NCI-H2029 treated with DMSO at 0.1 percent for 48 hours (cell line): ENCODE results near the gene LRRC51.

Experiments used
- DNase-seq: peaks from one replicate; lab custom pipeline; 2025; lab: John Stamatoyannopoulos, UW

LRRC51 gene, protein sequence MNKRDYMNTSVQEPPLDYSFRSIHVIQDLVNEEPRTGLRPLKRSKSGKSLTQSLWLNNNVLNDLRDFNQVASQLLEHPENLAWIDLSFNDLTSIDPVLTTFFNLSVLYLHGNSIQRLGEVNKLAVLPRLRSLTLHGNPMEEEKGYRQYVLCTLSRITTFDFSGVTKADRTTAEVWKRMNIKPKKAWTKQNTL

DNA sequence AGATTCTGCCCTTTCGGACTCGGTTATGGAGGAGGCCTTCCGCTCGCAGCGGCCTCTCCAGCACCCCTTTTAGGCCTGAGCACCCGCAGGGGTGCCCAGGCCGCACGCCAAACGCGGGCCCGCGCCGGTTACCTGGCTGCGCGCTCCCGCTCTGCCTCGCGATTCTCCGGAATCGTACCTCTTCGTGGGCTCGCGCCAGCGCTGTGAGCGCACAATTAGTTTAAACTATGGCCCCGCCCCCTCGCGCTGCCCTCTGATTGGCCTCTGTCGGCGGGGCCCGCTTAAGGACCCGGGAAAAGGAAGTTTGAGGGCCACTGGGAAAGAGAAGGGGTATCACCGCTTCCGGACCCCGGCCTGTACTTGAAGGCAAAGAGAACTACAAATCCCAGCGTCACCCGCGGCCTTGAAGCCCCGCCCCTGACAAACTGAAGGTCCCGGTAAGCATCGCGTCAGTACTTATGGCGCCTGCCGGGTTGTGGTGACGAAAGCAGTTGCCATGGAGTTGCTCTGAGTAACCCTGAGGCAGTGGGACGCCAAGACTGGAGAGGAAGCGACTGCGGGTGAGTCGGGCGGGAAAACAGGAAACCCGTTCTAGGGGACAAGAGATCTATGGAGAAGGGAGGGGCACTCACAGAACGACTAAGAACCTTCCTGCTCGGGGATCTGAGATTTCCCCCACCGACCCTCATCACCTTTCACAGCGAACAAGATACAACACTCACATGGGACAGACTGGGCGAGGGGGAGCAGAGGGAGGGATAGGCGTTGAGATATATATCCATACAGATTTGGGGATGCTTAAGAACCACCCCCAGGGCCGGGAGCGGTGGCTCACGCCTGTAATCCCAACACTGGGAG, at the start of gene LRRC51, which contains the start of gene NUMA1:
LRRC51 (plus strand) TSS at position 525 of the 858 bp plus-strand sequence. CDS start 8,234 bp downstream, outside the sequence.
NUMA1 (minus strand) TSS at position 217 of the 858 bp plus-strand sequence. CDS start 44,599 bp downstream, outside the sequence.
- DNase-seq: peak; percentile 99

DNA sequence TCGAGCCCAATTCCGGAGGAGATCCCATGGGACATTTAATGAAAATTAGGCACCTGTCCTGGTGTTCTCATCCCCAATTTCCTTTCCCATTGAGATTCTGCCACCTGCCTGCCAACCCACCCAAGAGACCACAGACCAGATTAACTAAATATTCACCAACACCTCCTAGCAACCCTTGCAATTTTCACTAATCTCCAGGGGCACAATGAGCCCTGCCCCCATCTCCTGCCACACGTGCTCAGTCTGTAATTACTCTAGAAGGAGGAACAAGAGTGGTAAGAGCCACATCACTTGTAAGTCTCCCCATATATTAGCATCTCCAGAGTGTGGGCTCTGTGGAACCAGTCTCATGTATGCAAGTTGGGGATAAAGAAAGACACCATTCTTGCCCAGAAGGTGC, 44.0 kb upstream of the LRRC51 start:
- DNase-seq: no peak

DNA sequence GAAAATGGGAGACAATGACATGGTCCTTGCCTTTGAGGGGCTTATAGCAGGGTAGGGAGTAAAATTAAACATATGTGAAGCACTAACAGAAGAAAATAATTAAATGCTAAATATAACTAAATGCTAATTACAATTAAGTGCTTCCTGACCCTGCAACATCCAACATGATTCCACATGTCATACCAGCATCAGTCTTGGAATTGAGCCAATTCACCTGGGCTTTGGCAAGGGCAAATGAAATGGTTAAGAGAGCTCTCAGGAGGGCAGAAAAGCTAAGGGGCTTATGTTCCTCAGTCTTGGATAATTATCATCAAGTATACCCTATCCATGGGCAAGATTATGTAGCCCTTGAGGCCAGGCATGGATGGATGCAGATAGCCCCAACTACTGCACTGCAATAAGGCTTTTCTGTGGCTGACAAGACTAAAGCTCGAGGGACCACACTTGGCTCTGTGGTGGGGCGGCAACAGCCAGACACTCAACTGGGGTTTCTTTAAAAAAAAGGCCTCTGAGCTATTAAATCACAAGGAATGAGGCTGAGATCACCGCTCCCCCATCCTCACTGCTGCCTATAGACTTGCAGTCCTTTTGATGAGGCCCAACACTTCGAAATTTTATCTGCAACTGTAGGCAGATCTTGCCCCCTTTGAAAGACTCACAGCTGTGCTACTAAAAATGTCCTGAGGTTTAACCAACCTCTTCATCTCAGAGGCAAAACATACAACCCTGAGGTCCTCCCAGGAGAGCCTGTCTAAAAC, 42.9 kb upstream of the LRRC51 start:
- DNase-seq: peak; percentile 9

DNA sequence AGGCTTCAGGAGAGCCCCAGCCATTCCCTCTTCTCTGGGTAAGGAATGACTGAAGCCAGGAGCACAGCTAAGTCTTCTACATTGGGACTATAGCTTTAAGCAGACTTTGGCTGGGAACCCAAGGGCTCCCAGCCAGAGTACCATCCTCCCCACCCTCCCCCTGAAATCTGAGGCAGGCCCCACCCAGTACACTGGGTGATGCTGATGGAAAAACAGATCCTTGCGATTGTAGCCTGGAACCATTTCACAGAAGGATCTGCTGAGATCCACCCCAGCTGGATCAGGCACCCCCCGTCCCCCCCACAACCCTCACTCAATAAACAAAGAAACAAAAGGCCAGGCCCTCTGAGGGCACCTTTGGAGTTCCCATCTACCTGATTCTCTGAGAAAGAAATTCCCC, 42.2 kb upstream of the LRRC51 start:
- peak; percentile 44 for DNase-seq

DNA sequence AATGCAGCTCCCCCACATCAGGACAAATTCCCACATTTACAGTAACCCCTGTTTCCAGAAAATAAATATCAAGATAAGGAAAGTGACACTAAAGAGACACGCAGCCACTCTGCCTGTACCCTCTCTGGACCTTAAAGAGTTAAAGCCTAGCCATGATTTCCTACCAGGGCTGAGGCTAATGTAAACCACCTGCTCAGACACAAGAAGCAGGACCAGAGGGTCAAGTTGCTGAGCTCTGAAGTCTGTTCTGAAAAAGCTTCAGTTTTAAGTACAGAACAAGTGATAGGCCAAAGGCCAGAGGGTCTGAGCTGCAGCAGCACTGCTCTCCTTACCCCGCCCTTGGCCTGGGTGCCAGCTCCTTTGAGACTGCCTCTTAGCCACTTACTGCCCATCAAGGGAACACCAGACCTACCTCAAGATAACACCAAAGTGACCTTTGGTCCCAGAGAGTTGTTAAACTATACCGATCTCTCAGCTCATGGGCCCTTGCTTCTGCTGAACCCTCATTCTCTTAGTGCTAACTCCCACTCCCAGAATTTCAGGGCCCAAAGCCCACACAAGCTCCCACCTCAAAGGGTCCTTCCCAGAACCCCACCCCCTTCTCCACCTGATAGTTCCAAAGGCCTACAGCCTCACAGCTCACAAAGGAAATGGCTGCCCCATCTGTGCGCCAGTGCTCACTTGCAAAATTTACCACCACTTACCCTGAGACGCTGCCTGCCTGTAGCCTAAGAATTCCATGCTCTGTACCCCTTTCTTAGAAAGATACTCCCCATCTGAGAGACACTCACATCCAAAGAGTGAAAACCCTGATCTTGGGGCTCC, 41.4 kb upstream of the LRRC51 start:
- DNase-seq: peak; percentile 18

DNA sequence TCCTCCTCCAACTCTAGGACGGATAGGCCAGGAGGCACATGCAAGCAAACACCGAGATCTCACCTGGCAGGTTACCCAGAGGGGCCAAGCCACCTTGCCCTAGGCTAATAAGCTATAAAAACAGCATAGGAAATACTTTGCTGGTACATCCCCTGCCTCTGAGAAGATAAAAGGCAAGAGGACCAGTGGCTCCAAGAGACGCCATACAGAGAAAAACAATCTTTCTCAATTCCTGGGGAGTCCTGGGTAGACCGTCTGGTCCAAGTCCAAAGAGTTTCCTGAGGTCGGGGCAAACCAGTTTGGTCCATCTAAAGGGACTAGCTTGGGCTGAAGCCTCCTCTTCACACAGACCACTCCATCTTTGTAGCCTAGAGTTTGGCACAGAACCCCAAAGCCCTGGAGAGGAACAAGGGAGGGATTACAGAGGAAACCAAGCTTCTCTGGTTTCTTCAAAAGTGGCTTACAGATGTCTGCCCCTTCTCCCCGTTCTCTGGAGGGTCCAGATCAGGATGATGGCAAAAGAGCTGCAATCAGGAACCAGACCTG, 40.7 kb upstream of the LRRC51 start:
- no peak for DNase-seq

DNA sequence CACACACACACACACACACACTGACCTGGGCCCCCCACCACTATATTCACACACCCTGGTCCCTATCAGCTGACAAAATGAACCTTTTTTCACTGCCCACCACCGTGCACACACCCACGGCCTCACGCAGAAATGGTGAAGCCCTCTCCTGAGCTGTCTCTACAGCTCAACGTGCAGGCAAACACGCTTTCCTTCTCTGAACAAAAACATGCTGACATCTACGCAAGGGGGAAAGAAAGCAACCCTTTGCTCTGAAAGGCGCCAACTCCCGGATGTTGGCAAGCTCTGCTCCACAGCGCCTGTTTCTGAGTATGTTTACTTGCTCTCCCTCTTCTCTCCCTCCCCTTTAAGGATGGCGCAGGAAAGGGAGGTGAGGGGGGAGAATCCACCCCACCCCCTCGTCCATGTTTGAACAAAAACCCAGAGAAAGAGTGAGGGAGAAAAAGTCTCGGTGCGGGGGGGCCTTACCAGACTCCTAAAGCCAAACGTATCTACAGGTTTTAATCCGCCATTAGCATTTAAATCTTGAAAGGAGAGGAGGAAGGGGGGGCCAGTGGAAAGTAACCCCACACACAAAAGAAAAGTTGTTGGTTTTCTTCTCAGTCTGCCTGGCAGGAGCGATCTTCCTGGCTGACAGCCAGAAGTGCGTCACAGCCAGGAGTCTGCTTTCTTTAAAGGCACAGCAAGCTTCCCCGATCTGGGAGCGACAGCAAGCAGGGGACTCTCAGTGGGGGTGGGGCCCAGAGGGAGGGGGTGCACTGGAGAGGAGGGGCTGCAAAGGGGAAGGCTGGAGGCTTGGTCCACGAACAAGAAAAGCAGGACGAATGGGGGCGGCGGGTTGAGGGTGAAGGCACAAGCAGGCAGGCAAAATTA, 39.9 kb upstream of the LRRC51 start:
- DNase-seq: peak; percentile 96

DNA sequence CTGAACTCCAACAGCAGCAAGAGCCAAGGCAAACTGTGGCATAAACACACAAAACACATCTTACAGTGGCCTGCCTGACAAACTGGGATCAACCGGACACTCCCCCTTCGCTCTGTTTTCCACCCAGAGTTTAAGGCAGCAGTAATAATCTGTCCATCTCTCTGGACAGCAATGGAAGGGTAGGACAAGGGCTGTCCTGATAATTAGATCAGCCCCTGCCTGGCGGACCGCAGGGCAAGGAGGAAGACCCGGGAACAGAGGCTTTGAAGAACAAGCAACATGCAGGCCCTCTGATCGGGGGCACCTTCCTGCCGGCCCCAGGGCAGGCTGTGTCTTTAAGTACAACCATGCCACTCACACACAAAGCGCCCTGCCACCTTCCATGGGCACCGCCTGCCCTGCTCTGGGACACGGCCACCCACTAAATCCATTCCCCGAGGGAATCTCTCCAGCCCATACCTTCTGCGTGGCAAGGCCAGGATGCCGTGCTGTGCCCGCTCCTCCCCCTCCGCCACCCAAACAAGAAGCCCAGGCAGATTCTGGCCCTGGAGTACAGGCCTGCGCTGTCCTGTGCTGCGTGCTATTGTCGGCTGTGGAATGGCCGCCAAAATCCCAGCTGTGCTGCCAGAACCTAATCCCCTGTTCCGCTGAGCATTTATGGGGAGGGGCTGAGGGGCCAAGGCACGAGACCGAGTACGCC, 39.1 kb upstream of the LRRC51 start:
- DNase-seq: peak; percentile 71

DNA sequence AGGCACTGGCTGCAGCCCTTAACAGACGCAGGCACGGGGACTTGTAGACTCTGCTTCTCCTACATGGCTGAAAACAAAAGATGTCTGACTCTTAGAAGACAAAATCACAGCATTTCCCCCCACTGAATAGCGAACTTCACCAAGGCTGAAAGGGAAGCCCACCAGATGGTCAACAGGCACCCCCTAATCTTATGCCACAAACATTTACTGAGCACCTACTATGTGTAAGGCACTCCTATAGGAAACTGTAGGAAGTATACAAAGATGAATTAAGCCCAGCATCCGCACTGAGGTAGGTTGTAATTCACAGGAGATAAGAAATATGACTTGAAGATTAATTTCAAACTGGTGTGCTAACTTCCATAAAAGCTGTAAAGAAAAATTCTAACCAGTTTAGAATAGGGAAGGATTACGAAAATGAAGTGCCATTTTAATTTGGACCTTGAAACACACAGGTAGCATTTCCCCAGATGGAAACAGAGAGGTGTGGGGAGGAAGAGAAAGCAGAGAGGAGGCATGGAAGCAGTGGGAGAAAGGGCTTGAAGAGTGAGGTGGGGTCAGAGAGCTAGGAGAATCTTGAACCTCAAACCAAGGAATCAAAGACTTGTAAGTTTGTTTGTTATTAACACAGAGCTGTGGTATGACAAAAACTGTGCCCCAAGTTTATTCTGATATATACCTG, 38.4 kb upstream of the LRRC51 start:
- no peak for DNase-seq

DNA sequence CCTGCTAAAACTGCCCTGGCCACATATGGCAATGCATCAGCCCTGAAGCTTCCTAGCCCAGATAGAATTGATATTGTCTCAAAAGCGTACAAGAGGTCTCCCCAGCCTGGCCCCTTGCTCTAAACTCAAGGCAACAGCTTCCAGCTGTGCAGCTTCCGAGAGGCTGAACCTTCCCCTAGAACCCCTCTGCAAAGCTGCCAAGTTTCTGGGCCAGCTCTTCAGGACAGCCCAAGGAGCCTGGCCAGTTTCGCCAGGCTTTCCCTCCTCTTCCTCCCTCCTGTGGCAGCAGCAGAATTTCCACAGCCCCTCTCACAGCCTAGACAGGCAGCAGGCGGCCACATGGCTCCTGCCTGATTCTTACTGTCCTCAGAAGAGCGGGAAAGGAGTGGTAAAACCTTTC, 34.8 kb upstream of the LRRC51 start:
- no peak for DNase-seq

DNA sequence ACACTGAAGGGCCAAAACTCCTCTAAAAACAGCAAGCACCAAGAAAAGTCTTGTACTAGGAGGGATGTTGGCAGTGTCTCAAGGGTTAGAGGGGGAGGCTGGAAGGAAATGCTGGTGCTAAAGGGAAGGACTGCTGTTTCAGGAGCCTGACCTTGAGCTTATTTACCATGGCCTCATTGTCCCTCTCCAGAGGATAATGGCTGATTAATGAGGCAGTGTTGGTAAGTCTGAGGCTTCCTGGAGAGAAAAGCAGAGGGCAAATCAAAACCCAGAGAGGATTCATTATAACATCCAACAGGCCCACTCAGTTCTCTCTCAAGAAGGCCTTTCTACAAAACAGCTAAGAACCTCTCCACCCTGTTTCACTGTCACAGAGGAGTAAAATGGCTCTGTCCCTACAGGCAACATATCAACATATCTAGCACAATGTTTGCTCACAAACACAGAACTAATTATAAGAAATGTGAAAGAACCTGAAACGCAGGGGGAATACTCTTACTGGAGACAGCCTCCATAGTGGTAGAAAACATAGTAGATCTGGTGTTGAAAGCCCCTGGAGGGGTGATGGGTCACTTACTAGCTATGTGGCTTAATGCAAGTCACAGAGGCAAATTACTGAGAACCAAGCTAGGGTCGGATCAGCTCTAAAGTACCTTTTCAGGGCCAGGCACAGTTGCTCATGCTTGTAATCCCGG, 31.7 kb upstream of the LRRC51 start:
- DNase-seq: peak; percentile 82

DNA sequence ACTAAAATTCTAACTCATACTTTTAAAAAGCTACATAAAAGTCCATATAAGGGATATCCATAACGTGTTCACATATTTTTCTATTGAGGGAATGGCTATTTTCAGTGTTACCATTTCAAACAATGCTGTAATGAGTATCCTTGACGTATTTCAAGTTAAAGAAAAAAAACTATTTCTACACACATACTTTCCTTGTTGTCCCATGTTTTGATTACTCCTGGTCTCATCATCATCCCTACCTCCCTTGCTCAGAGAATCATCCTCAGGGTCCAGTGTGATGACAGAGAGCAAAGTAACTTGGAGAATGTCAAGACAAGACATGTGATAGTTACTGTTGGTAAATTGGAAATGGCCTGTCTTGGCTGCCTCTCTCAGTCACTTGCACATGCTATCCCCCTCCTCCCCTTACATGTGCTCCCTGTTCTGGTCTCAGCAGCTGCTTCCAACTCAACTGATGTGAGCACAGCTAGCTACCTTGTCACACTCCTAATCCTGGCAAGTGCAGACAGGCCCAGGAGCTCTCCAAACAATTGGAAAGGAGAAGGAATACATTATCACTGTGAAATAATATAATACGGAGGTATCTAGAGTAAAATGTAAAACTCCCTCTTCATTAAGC, 22.1 kb upstream of the LRRC51 start:
- DNase-seq: no peak

DNA sequence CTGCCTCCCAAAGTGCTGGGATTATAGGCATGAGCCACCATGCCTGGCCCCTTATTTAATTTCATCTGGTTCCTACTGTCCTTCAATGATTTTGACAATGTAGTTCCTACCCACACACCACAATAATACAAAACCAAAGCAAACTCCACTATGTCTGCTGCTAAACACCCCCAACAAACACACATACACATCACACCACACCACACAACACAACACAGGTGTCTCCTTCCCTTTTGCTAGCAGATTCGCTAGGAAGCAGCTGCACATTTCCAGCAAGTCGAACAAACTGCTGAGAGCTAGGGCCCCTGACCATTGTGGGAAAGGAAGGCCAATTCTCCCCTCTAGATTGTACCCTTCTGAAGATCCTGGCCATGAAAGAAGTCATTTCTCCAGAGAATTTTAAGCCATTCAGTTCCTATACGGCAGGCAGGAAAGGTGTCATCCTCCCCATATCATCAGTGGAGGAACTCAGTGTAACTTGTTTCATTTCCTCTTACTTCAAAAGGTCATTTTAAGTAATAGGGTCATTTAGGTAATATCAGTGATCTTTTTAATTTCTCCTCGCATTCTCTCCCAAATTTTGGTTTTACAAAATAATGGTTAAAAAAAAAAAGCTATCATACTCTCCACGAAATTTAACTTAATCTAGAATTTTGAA, 18.8 kb upstream of the LRRC51 start:
- no peak for DNase-seq

DNA sequence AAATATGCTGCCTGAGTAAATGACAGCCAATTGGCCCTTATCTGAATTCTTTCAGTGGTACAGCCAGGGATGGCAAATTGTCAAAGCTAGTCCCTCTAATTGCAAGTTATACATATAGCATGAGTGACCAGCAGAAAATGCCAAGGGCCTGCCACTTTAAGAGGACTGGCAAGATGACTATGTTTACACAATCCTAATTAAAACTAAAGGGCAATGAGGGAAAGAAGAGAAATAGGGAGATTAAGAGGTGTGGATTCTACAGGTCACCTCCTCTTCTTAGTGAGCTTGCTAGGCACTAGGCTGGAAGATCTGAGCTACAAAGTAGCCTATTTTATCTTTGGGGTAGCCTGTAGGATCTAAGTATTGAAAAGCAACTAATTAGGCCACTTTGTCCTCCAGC, 13.8 kb upstream of the LRRC51 start:
- no peak for DNase-seq

DNA sequence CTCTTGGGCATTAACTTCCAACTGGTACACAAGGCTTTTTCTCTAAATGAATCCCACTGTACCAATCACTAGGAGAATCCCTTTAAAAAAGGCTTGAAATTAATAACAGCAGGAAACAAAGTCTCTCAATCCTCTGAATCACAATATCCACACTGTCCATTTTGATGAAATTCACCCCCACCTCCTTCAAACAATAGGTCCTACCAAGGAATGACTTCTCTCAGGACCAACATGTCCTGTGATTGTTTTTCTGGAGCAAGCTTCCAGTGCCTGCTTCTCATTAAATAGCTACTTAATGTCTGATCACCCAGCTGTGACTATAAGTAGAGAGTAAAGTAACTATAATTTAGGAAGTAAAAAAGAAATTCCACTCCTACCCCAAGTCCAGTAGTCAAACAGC, 13.4 kb upstream of the LRRC51 start:
- DNase-seq: no peak

DNA sequence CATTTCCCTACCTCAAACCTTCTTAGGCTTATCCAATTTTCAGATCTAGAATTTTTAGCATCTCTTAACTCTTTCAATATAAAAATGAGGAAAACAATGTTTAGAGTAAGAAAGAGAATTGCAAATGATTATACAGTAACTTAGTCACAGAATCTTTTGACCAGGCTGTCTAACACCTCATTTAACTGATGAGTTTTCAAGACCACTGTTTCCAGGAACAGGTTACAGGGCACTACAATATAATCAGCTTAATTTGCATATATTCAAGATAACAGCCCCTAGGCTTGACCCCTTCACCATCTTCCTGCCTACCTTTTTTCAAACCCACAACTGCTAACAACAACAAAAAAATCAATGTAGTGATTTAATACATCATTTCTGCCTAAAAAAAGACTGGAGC, 13.0 kb upstream of the LRRC51 start:
- DNase-seq: no peak

DNA sequence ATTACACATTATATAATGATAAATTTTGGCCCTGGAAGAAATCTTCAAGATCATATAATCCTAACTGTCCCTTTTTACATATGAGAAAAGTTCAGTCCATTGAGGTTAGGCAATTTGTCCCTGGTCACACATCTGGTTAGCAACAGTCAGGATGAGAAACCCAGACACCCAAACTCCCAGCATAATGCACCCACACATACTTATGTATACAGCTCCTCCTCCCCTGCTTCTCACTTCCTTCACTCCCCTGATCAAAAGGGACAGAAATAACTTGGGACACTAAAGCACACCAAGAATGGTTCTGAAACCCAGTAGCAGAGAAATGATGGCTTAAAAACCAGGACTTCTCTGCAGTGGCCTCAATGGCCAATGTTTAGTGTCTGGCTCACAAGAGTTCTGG, 11.4 kb upstream of the LRRC51 start:
- no peak for DNase-seq

DNA sequence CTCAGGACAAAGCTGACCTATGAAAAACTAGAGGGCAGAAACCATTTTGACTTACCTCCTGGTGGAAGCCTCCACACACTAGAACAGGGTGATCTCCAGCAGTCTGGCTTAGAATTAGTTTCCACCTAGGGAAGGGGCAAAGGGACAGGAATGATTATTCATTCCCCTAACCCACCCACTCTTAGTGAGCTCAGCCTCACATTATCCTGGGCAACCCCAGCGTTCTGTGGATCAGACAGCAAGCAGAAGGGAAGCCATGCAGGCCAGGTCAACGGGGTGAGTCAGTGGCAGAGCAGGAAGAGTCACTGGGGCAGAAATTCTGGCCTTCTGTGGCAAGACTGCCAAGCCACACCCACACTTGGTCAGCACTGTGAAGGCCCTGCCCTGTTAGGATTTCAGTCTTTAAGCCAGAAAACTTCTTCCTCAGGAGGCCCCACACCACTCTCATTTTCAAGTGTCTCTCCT, 10.8 kb upstream of the LRRC51 start:
- peak; percentile 24 for DNase-seq
